ENCODE results near the gene MAST4.

MAST4 gene

DNA sequence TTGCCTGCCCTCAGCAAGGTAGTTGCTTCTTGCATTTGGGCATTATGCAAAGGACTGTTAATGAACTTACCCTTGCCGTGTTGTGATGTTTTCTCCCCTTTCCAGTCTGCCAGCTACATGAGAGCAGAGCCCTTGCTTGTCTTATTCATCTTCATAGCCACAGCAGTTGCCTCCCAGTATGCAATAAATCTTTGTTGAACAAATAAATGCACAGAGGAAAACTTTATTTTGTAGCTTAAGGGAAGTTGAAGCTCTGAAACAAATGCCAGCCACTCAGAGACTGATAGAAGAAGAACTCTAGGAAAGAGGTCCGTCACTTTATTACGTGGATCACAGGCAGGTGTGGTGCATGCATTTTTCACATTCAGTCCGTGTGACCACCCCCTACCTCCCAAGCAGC, 19.7 kb downstream of the MAST4 start:
- TF ChIP-seq, protein P1, sequence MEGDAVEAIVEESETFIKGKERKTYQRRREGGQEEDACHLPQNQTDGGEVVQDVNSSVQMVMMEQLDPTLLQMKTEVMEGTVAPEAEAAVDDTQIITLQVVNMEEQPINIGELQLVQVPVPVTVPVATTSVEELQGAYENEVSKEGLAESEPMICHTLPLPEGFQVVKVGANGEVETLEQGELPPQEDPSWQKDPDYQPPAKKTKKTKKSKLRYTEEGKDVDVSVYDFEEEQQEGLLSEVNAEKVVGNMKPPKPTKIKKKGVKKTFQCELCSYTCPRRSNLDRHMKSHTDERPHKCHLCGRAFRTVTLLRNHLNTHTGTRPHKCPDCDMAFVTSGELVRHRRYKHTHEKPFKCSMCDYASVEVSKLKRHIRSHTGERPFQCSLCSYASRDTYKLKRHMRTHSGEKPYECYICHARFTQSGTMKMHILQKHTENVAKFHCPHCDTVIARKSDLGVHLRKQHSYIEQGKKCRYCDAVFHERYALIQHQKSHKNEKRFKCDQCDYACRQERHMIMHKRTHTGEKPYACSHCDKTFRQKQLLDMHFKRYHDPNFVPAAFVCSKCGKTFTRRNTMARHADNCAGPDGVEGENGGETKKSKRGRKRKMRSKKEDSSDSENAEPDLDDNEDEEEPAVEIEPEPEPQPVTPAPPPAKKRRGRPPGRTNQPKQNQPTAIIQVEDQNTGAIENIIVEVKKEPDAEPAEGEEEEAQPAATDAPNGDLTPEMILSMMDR (conservative IDR thresholded peaks at IDR 0.05; ENCODE audit: low read depth, low read length) = no peak
- no peak for DNase-seq (ENCODE audit: low read depth)
- H3K4me3 ChIP-seq (ENCODE audit: low read depth, low read length) = no peak overlapping the region

DNA sequence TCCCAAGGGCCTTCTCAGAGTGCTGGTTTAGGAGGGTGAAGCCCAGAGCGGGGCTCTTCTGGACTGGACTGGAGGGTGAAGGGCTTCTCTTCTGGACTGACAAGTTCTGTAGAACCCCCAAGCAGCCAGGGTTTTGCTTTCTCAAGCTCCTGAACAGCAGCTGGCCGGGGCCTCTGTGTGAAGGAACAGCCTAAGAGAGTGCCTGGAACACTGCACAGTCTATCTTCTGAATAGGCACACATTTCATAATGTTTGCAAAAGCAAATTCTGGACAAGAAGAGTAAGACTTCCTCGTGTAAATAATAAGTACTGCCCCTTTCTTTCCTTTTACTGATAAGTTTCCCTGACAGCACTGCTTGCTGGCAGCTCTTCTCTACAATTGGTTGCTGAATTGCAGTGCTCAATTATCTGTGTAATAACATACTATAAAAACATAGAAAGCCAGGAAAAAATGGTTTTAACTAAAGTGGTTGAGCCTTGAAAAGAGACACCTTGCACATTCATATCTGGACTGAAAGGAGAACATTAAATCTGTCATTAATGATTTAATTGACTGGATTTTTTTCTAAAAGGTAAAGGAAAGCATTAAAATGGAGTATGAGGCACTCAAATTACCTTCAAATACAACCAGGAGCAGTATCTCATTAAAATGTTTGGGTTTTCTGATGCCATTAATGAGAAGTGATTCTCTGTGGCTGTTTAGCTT, 20.5 kb downstream of the MAST4 start:
- no peak overlapping the region for H3K4me3 ChIP-seq (ENCODE audit: low read depth, low read length)
- DNase-seq (ENCODE audit: low read depth) = no peak
- TF ChIP-seq, protein P1 (conservative IDR thresholded peaks at IDR 0.05; ENCODE audit: low read depth, low read length) = no peak

DNA sequence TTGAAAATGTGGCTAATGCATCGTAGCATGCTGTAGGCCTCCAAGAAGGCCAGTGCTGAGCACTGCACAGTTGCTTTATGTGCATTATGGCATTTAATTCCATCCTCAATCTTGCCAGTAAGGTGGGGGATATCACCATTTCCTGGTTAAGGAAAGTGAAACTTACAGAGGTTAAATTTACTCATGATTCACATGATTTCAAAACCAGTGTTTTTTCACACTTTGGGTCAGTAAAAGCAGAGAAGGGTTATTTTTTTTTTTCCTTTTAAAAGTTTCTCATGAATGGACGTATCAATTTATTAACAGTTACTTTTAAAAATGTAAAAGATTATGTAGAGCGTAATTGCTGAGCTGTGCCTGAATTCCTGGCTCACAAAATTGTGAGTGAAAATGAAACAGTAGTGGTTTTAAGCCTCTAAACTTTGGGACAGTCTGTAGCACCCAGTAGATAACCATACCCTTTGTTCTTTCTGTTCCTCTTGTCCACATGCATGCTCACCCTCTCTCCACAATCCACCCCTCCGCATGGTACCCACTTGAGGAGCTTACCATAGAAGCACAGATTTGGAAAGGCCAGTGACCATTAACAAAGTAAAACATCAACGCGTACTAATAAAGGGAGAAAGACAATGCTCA, 21.2 kb downstream of the MAST4 start:
- no peak overlapping the region for H3K4me3 ChIP-seq (ENCODE audit: low read depth, low read length)
- DNase-seq (ENCODE audit: low read depth) = no peak
- TF ChIP-seq, protein P1 (conservative IDR thresholded peaks at IDR 0.05; ENCODE audit: low read depth, low read length) = no peak

DNA sequence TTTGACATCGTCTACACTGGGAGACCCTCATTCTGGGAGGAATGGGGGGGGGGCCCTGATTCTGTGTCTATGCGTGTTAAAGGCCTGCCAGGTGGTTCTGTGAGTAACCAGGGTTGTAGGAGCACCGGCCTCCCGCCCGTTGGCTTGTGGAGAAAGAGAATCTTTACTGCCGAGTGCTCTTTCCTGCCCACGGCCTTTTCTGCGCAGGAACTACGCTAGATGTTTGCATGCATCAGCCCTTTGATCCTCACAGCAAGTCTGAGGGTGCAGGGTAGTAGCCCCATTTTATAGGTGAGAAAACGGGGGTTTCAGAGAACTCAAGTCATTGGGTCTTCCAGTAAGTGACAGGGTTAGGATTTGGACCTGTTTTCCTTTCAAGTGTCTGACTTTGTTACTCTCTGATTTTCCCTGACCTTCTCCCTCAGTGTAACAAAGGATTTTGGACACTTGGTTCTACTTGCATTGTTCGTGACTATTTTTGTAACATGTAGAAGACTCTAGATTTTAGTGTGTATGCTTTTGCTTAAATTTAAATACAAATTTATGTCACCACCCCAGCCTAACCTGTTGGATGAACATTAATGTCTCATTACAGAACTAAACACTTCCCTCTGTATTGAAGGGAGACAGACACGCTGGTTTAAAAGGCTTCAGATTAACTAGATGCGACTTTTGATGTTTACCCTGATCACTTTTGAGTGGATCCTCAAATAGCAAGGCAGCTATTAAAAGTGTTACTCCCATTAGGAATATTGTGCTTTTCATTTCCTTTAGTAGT, 22.0 kb downstream of the MAST4 start:
- H3K4me3 ChIP-seq (ENCODE audit: low read depth, low read length) = no peak overlapping the region
- no peak for DNase-seq (ENCODE audit: low read depth)
- TF ChIP-seq, protein P1 (conservative IDR thresholded peaks at IDR 0.05; ENCODE audit: low read depth, low read length) = no peak

DNA sequence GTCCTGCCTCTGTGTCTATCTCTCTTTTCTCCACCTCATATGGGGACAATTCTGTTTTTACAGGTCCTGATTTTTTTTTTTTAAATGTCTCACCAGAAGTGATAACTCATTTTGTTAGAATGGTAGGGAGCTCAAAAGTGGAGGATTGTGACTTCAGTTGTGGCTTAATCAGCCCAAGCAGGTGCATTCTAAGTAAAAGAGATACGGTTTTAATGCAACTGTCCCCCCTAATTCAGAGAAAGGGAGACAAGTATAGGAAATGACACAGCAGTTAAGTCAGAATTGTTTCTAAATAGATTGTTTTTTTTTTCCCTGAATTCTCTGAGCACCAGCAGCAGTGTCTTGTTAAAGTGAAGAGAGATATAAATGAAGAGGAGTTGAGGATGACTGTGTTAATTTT, 24.5 kb downstream of the MAST4 start:
- H3K4me3 ChIP-seq (ENCODE audit: low read depth, low read length) = no peak overlapping the region
- DNase-seq (ENCODE audit: low read depth) = no peak
- TF ChIP-seq, protein P1 (conservative IDR thresholded peaks at IDR 0.05; ENCODE audit: low read depth, low read length) = no peak

DNA sequence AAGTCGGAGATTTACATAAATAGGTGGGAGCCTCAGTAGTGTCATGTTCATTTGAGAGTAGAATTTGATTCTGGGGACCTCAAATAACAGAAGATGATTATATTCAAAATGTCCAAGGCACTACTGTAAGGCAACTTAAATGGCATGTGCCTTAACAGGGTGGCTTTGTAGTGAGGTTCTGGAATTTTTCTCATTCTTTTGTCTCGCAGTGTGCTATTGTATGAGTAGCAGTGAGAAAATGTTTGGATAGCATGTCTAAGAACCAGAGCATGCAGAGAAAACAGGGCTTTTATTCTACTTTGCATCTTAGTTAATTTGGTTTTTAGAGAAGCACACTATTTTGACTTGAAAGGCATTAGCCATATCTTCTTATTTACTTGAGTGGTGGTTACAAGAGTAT, 25.0 kb downstream of the MAST4 start:
- no peak overlapping the region for H3K4me3 ChIP-seq (ENCODE audit: low read depth, low read length)
- TF ChIP-seq, protein P1 (conservative IDR thresholded peaks at IDR 0.05; ENCODE audit: low read depth, low read length) = no peak
- peak; percentile 2 for DNase-seq (ENCODE audit: low read depth)

Measured in choroid plexus epithelial cell (primary cell).